Gastrocnemius medialis (tissue), 4 donors: ENCODE results near the gene FRMD6. TPM values are rescaled to one million over a fixed set of nuclear protein-coding genes. Genes with fewer than 3 reads are reported as not detected.
"Not testable (repeated sequence)": the region's sequence is repeated elsewhere in the genome, so short reads cannot be mapped to it uniquely, and the experiment has no call there.

Experiments used
- ATAC-seq, 2 donors: fragments of 150-250 bp; one replicate each; pipeline ENCODE4 v1.9.1; 2016
- DNase-seq, 2 donors: peaks; one replicate each; pipeline ENCODE4 v3.0.0-alpha.2; 2019
- H3K27ac ChIP-seq, 4 donors: fragments of 200-600 bp; sonication (generic); 1 replicate in 1 of 4; 2 replicates in 3 of 4; pipeline ENCODE4 v1.5.1; 2016 to 2018; ENCODE audit warnings: mild to moderate bottlenecking in 2 of 4, moderate library complexity in 1 of 4
- H3K27me3 ChIP-seq, 3 donors: fragments of 200-600 bp; sonication (generic) in 2 of 3; 1 replicate in 1 of 3; 2 replicates in 2 of 3; pipeline versions ENCODE4 v1.5.1 to v1.6.0; 2016 to 2019; ENCODE audit warnings: mild to moderate bottlenecking in 1 of 3, moderate library complexity in 1 of 3
- H3K36me3 ChIP-seq, 2 donors: fragments of 200-600 bp; sonication (generic) in 1 of 2; one replicate each; pipeline ENCODE4 v1.5.1; 2017 to 2018
- H3K4me1 ChIP-seq, 2 donors: fragments of 200-600 bp; sonication (generic) in 1 of 2; one replicate each; pipeline ENCODE4 v1.5.1; 2016 to 2017; ENCODE audit warnings: mild to moderate bottlenecking in 2 of 2
- H3K4me3 ChIP-seq, 4 donors: fragments of 200-600 bp; sonication (generic) in 3 of 4; 1 replicate in 1 of 4; 2 replicates in 3 of 4; pipeline ENCODE4 v1.5.1; 2016 to 2019; ENCODE audit warnings: mild to moderate bottlenecking in 2 of 4
- H3K9me3 ChIP-seq, 3 donors: fragments of 200-600 bp; sonication (generic) in 2 of 3; 1 replicate in 1 of 3; 2 replicates in 2 of 3; pipeline ENCODE4 v1.5.1; 2016 to 2019
- CTCF ChIP-seq, 5 experiments: fragments of 450-650 bp in 3 of 5; fragments of 200-600 bp in 2 of 5; sonication (generic) in 2 of 5; IDR thresholded peaks in 4 of 5; conservative IDR thresholded peaks in 1 of 5; 1 replicate in 4 of 5; 2 replicates in 1 of 5; pipeline ENCODE4 v1.5.1; 2016 to 2019; ENCODE audit warnings: antibody characterized with exemption in 5 of 5, mild to moderate bottlenecking in 3 of 5, moderate library complexity in 3 of 5
- POLR2A ChIP-seq, 2 donors: fragments of 450-650 bp; IDR thresholded peaks; one replicate each; pipeline ENCODE4 v1.6.1; 2017; ENCODE audit warnings: antibody characterized with exemption in 2 of 2, mild to moderate bottlenecking in 2 of 2, moderate library complexity in 2 of 2
- in situ Hi-C, 4 donors: fragments of 200-750 bp; cut with MboI; loops; one replicate each; pipeline versions ENCODE4 v1.15.0 to v1.8.0; 2017; ENCODE audit warnings: low sequenced_read_pairs in 4 of 4
- intact Hi-C: fragments of 100-400 bp; cut with DNase I; formaldehyde crosslinking; loops from one replicate; pipeline ENCODE4 v1.15.1; 2023; ENCODE audit warnings: low total_unique reads
- total RNA-seq, 4 donors: library from RNA; depleted of rRNA; stranded (reverse); fragments of >200 nt; gene quantifications; one replicate each; pipeline versions ENCODE4 v1.1.0 to v1.2.3, GENCODE V29; 2016

Gene FRMD6
- total RNA-seq, 4 donors from 2014 or later: 6.7 to 15.9 (median 13.0) TPM

GRCh38 chr14:51630987-51631386 lies 20.7 kb upstream of the FRMD6 start:
- ATAC-seq (no peak), DNase-seq (no peak)
- H3K4me1 ChIP-seq: no peaks in the 10 kb centered on the region
- no peaks in the 10 kb centered on the region for H3K27me3 ChIP-seq
- H3K36me3 ChIP-seq: no peaks in the 10 kb centered on the region
- TF ChIP-seq POLR2A (IDR thresholded peaks at IDR 0.05) (no peak), CTCF (IDR thresholded peaks at IDR 0.05 in 4 of 5, conservative IDR thresholded peaks at IDR 0.05 in 1 of 5) (no peak)
- H3K27ac ChIP-seq: no peak overlapping the region
- no peak overlapping the region for H3K4me3 ChIP-seq
- no peaks in the 10 kb centered on the region for H3K9me3 ChIP-seq
- intact Hi-C loops (no loop called here), in situ Hi-C loops (no loop called here)

GRCh38 chr14:51633298-51633697 lies 18.4 kb upstream of the FRMD6 start:
- H3K36me3 ChIP-seq, ATAC-seq, H3K4me3 ChIP-seq, H3K9me3 ChIP-seq, H3K27ac ChIP-seq, DNase-seq, H3K4me1 ChIP-seq, H3K27me3 ChIP-seq, intact Hi-C loops, in situ Hi-C loops: not testable (repeated sequence)

GRCh38 chr14:51636109-51636508 lies 15.6 kb upstream of the FRMD6 start:
- in situ Hi-C loops (no loop called here), intact Hi-C loops (no loop called here)
- Histone ChIP-seq H3K4me3 (no peak overlapping the region), H3K36me3 (no peaks in the 10 kb centered on the region), H3K27ac (no peak overlapping the region), H3K27me3 (no peaks in the 10 kb centered on the region), H3K9me3 (no peaks in the 10 kb centered on the region), H3K4me1 (no peaks in the 10 kb centered on the region)
- DNase-seq (no peak), ATAC-seq (no peak)
- TF ChIP-seq CTCF (IDR thresholded peaks at IDR 0.05 in 4 of 5, conservative IDR thresholded peaks at IDR 0.05 in 1 of 5) (no peak), POLR2A (IDR thresholded peaks at IDR 0.05) (no peak)

- no peak overlapping the region for H3K27ac ChIP-seq
- TF ChIP-seq CTCF (IDR thresholded peaks at IDR 0.05 in 4 of 5, conservative IDR thresholded peaks at IDR 0.05 in 1 of 5) (no peak), POLR2A (IDR thresholded peaks at IDR 0.05) (no peak)
- ATAC-seq: peak in 1 of 2 donors; percentile 51
Measured at GRCh38 chr14:51638071-51638944, 13.4 kb upstream of the FRMD6 start.

GRCh38 chr14:51639668-51640316 lies 11.9 kb upstream of the FRMD6 start:
- Histone ChIP-seq H3K9me3 (no peaks in the 10 kb centered on the region), H3K27me3 (no peaks in the 10 kb centered on the region), H3K4me3 (no peak overlapping the region), H3K27ac (no peak overlapping the region), H3K36me3 (no peaks in the 10 kb centered on the region), H3K4me1 (no peaks in the 10 kb centered on the region)
- DNase-seq (no peak), ATAC-seq (no peak)
- TF ChIP-seq CTCF (IDR thresholded peaks at IDR 0.05 in 4 of 5, conservative IDR thresholded peaks at IDR 0.05 in 1 of 5): no peak
- TF ChIP-seq POLR2A (IDR thresholded peaks at IDR 0.05): no peak
- in situ Hi-C loops (no loop called here), intact Hi-C loops (no loop called here)

More at GRCh38 chr14:51638071-51638944, 13.4 kb upstream of the FRMD6 start:
- Histone ChIP-seq H3K9me3 (no peaks in the 10 kb centered on the region), H3K4me1 (no peaks in the 10 kb centered on the region), H3K4me3 (no peak overlapping the region), H3K36me3 (no peaks in the 10 kb centered on the region), H3K27me3 (no peaks in the 10 kb centered on the region)
- intact Hi-C loops: no loop called here
- in situ Hi-C loops: no loop called here
- DNase-seq: peak in 1 of 2 donors; percentile 16
